ENCODE measurements around the gene ATXN10.

The ATXN10 gene

GRCh38 chr22:45631140-45631840 lies 40.3 kb upstream of the ATXN10 start:
- no peak overlapping the region for H3K4me3 ChIP-seq (ENCODE audit: severe bottlenecking)
- no peaks in the 10 kb centered on the region for H3K27me3 ChIP-seq (ENCODE audit: insufficient read depth, poor library complexity, severe bottlenecking)
- H3K4me1 ChIP-seq (ENCODE audit: insufficient read depth, poor library complexity, severe bottlenecking) = peaks cover 8% of the 10 kb centered on the region
- ATAC-seq (ENCODE audit: low read depth) = no peak
- H3K36me3 ChIP-seq (ENCODE audit: low read depth) = no peaks in the 10 kb centered on the region
- H3K27ac ChIP-seq (ENCODE audit: poor library complexity, severe bottlenecking) = no peak overlapping the region
- no peaks in the 10 kb centered on the region for H3K9me3 ChIP-seq (ENCODE audit: severe bottlenecking)
- TF ChIP-seq, protein P1, sequence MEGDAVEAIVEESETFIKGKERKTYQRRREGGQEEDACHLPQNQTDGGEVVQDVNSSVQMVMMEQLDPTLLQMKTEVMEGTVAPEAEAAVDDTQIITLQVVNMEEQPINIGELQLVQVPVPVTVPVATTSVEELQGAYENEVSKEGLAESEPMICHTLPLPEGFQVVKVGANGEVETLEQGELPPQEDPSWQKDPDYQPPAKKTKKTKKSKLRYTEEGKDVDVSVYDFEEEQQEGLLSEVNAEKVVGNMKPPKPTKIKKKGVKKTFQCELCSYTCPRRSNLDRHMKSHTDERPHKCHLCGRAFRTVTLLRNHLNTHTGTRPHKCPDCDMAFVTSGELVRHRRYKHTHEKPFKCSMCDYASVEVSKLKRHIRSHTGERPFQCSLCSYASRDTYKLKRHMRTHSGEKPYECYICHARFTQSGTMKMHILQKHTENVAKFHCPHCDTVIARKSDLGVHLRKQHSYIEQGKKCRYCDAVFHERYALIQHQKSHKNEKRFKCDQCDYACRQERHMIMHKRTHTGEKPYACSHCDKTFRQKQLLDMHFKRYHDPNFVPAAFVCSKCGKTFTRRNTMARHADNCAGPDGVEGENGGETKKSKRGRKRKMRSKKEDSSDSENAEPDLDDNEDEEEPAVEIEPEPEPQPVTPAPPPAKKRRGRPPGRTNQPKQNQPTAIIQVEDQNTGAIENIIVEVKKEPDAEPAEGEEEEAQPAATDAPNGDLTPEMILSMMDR (IDR thresholded peaks at IDR 0.05; ENCODE audit: poor library complexity, severe bottlenecking) = no peak
- no peak for DNase-seq (ENCODE audit: low spot score)

DNA sequence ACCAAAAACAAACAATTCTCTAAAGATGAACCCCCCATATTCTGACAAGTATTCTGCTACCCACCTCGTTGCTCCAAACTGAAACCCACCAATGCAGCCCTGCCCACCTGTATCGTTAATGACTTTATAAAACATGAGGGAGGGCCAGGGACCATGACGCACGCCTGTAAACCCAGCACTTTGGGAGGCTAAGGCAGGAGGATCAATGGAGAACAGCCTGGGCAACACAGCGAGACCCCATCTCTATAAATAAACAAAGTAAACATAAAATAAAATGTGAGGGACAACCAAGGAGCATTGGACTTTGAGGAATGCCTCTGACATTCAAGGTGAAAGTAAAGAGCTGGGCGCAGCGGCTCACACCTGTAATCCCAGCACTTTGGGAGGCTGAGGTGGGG lies 39.8 kb upstream of the ATXN10 start:
- no peak for ATAC-seq (ENCODE audit: low read depth)
- H3K4me3 ChIP-seq (ENCODE audit: severe bottlenecking) = no peak overlapping the region
- no peak for DNase-seq (ENCODE audit: low spot score)
- no peak overlapping the region for H3K27ac ChIP-seq (ENCODE audit: poor library complexity, severe bottlenecking)
- no peaks in the 10 kb centered on the region for H3K9me3 ChIP-seq (ENCODE audit: severe bottlenecking)
- H3K4me1 ChIP-seq (ENCODE audit: insufficient read depth, poor library complexity, severe bottlenecking) = peaks cover 4% of the 10 kb centered on the region
- H3K27me3 ChIP-seq (ENCODE audit: insufficient read depth, poor library complexity, severe bottlenecking) = no peaks in the 10 kb centered on the region
- TF ChIP-seq, protein P1 (IDR thresholded peaks at IDR 0.05; ENCODE audit: poor library complexity, severe bottlenecking) = no peak
- no peaks in the 10 kb centered on the region for H3K36me3 ChIP-seq (ENCODE audit: low read depth)

GRCh38 chr22:45632791-45633515 lies 38.7 kb upstream of the ATXN10 start:
- no peak for ATAC-seq (ENCODE audit: low read depth)

DNA sequence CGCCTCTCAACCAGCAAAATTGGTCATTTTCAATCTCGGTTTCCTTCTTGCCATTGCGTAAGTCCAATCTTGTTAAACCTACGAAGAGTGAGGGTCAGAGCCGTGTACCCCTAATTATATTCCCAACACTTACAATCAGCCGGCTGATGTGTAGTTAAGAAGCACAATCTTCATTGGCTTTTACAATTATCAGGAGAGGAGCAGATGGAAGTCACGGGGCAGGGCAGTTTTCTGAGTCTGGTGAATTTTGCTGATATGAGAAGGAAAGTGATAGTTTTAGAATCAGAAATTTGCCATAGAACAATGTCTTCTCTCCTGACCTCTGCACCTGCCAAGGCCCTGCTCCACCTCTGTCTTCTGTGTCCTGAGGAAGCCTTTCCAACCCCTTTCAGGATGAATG lies 35.0 kb upstream of the ATXN10 start:
- DNase-seq (ENCODE audit: low spot score) (no peak), ATAC-seq (ENCODE audit: low read depth) (no peak)
- Histone ChIP-seq H3K4me3 (ENCODE audit: severe bottlenecking) (no peak overlapping the region), H3K9me3 (ENCODE audit: severe bottlenecking) (no peaks in the 10 kb centered on the region), H3K27me3 (ENCODE audit: insufficient read depth, poor library complexity, severe bottlenecking) (no peaks in the 10 kb centered on the region), H3K4me1 (ENCODE audit: insufficient read depth, poor library complexity, severe bottlenecking) (peaks cover 21% of the 10 kb centered on the region), H3K27ac (ENCODE audit: poor library complexity, severe bottlenecking) (no peak overlapping the region), H3K36me3 (ENCODE audit: low read depth) (no peaks in the 10 kb centered on the region)
- TF ChIP-seq, protein P1 (IDR thresholded peaks at IDR 0.05; ENCODE audit: poor library complexity, severe bottlenecking) = no peak

More at GRCh38 chr22:45632791-45633515, 38.7 kb upstream of the ATXN10 start:
- Histone ChIP-seq H3K4me3 (ENCODE audit: severe bottlenecking) (no peak overlapping the region), H3K4me1 (ENCODE audit: insufficient read depth, poor library complexity, severe bottlenecking) (peaks cover 3% of the 10 kb centered on the region), H3K36me3 (ENCODE audit: low read depth) (no peaks in the 10 kb centered on the region), H3K27me3 (ENCODE audit: insufficient read depth, poor library complexity, severe bottlenecking) (no peaks in the 10 kb centered on the region), H3K27ac (ENCODE audit: poor library complexity, severe bottlenecking) (no peak overlapping the region), H3K9me3 (ENCODE audit: severe bottlenecking) (no peaks in the 10 kb centered on the region)
- DNase-seq (ENCODE audit: low spot score) = no peak
- TF ChIP-seq, protein P1 (IDR thresholded peaks at IDR 0.05; ENCODE audit: poor library complexity, severe bottlenecking) = no peak

- ATAC-seq (ENCODE audit: low read depth) = no peak
- Histone ChIP-seq H3K4me1 (ENCODE audit: insufficient read depth, poor library complexity, severe bottlenecking) (peaks cover 31% of the 10 kb centered on the region), H3K27ac (ENCODE audit: poor library complexity, severe bottlenecking) (peak overlapping the region; percentile 79), H3K9me3 (ENCODE audit: severe bottlenecking) (no peaks in the 10 kb centered on the region), H3K36me3 (ENCODE audit: low read depth) (no peaks in the 10 kb centered on the region), H3K4me3 (ENCODE audit: severe bottlenecking) (no peak overlapping the region), H3K27me3 (ENCODE audit: insufficient read depth, poor library complexity, severe bottlenecking) (no peaks in the 10 kb centered on the region)
- no peak for DNase-seq (ENCODE audit: low spot score)
- TF ChIP-seq, protein P1 (IDR thresholded peaks at IDR 0.05; ENCODE audit: poor library complexity, severe bottlenecking) = no peak
Measured at GRCh38 chr22:45638197-45638596, 33.4 kb upstream of the ATXN10 start.

All from RWPE2 (cell line).